Thyroid gland (tissue), 4 donors: ENCODE results near the gene NACC1.

Source experiments
- POLR2A ChIP-seq, 2 donors: fragments of 450-650 bp; IDR thresholded peaks; one replicate each; pipeline ENCODE4 v1.6.1; 2017; ENCODE audit warnings: antibody characterized with exemption in 2 of 2, mild to moderate bottlenecking in 2 of 2, moderate library complexity in 1 of 2
- TF ChIP-seq, protein P1 (sequence below), 6 experiments: fragments of 200-600 bp in 3 of 6; fragments of 450-650 bp in 3 of 6; sonication (generic) in 3 of 6; IDR thresholded peaks; one replicate each; pipeline ENCODE4 v1.5.1; 2016 to 2019; ENCODE audit warnings: antibody characterized with exemption in 6 of 6, mild to moderate bottlenecking in 2 of 6, inconsistent platforms in 1 of 6, moderate library complexity in 1 of 6

DNA sequence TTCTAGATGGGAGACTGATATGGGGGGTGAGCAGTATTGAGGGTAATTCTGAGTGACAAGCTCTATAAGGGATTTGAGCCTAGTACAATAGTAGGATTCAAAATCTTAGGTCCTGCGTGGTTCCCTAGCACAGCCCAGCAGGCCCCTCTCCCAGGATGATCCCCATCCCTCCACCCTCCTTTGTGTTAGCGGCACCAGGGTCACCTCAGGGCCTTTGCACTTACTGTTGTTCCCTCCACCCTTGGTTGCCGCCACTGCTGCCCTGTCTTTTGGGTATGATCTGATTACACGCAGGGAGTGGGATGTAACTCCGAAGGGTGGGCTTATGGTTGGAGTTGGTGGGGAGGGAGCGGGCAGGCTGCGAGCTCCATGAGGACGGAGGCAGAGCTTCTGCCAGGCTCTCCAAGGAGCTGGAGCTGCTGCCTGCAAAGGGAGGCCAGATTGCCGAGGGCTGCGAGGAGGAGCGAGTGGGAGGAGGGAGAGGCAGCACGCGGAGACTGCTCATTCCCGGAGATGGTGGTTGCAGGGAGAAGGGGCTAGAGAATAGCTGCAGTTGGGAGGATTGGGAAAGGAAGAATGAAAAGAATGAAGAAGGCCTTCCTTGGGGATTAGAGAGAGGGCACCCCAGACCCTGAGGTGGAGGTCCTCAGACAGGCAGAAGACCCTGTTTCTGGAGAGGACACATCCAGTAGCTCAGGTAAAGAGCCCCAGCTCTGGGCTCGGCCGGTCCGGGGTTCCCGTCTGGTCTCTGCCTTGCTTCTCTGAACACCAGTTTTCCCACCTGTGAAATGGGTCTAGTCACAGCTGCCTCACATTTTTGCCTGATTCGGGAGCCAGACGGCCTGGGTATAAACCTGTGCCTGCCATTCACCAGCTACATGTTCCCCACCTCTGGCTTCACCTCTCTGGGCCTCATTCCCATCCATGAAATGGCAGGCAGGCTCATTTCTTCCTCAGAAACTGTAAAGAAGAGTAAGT, 5.2 kb downstream of the NACC1 start:
- TF ChIP-seq, protein P1, sequence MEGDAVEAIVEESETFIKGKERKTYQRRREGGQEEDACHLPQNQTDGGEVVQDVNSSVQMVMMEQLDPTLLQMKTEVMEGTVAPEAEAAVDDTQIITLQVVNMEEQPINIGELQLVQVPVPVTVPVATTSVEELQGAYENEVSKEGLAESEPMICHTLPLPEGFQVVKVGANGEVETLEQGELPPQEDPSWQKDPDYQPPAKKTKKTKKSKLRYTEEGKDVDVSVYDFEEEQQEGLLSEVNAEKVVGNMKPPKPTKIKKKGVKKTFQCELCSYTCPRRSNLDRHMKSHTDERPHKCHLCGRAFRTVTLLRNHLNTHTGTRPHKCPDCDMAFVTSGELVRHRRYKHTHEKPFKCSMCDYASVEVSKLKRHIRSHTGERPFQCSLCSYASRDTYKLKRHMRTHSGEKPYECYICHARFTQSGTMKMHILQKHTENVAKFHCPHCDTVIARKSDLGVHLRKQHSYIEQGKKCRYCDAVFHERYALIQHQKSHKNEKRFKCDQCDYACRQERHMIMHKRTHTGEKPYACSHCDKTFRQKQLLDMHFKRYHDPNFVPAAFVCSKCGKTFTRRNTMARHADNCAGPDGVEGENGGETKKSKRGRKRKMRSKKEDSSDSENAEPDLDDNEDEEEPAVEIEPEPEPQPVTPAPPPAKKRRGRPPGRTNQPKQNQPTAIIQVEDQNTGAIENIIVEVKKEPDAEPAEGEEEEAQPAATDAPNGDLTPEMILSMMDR (IDR thresholded peaks at IDR 0.05), result no peak
- TF ChIP-seq POLR2A (IDR thresholded peaks at IDR 0.05), result no peak
